Neural cell (in vitro differentiated cells): Measurements from ENCODE around the gene EN1. TPM values are rescaled to one million over a fixed set of nuclear protein-coding genes. Genes with fewer than 3 reads are reported as not detected.

Experiments
- H2AFZ ChIP-seq: fragments of 200-600, 300-800 bp; sonication (generic), shearing (Covaris generic); 2 replicates; pipeline ENCODE4 v1.6.0; 2014; ENCODE audit warnings: low read depth, mild to moderate bottlenecking, antibody characterized with exemption, low read length, moderate library complexity
- H3F3A ChIP-seq: fragments of 200-600 bp; shearing (Covaris generic); 2 replicates; pipeline ENCODE4 v1.6.1; 2016; ENCODE audit warnings: mild to moderate bottlenecking, moderate library complexity, mixed read lengths, antibody characterized with exemption, low read length; ENCODE audit not compliant: insufficient read depth, poor library complexity, severe bottlenecking
- H3K27ac ChIP-seq: fragments of 200-600, 300-800 bp; sonication (generic), shearing (Covaris generic); 2 replicates; pipeline ENCODE4 v1.5.1; 2014; ENCODE audit warnings: mild to moderate bottlenecking, low read length, moderate library complexity
- H3K27me3 ChIP-seq: fragments of 300-800, 200-600 bp; sonication (generic), shearing (Covaris generic); 2 replicates; pipeline ENCODE4 v1.6.0; 2014; ENCODE audit warnings: mild to moderate bottlenecking, low read depth, low read length, moderate library complexity; ENCODE audit not compliant: insufficient read depth
- H3K36me3 ChIP-seq: fragments of 300-800, 200-600 bp; sonication (generic), shearing (Covaris generic); 2 replicates; pipeline ENCODE4 v1.5.1; 2014; ENCODE audit warnings: mild to moderate bottlenecking, antibody characterized with exemption, low read length, moderate library complexity; ENCODE audit not compliant: insufficient read depth
- H3K4me2 ChIP-seq: fragments of 300-800, 200-600 bp; sonication (generic), shearing (Covaris generic); 2 replicates; pipeline ENCODE4 v1.6.0; 2014; ENCODE audit warnings: mild to moderate bottlenecking, low read length
- H3K4me3 ChIP-seq: fragments of 300-800, 200-600 bp; sonication (generic), shearing (Covaris generic); 2 replicates; pipeline ENCODE4 v1.5.1; 2014; ENCODE audit warnings: mild to moderate bottlenecking, low read length, moderate library complexity
- H3K79me2 ChIP-seq: fragments of 200-600 bp; shearing (Covaris generic); replicated peaks from 2 replicates; pipeline ENCODE4 v1.6.0; 2014; ENCODE audit warnings: mild to moderate bottlenecking, low read length, moderate library complexity; ENCODE audit not compliant: insufficient read depth
- H3K9ac ChIP-seq: fragments of 300-800, 200-600 bp; sonication (generic), shearing (Covaris generic); 2 replicates; pipeline ENCODE4 v1.6.1; 2016; ENCODE audit warnings: mild to moderate bottlenecking, low read length, mixed read lengths
- H3K9me2 ChIP-seq: fragments of 200-600 bp; shearing (Covaris generic); 2 replicates; pipeline ENCODE4 v1.6.1; 2016; ENCODE audit warnings: mild to moderate bottlenecking, low read length, mixed read lengths; ENCODE audit not compliant: insufficient read depth
- H3K9me3 ChIP-seq: fragments of 200-600, 300-800 bp; sonication (generic), shearing (Covaris generic); 2 replicates; pipeline ENCODE4 v1.6.1; 2016; ENCODE audit warnings: mild to moderate bottlenecking, mixed run types, low read length, moderate library complexity, mixed read lengths
- H4K20me1 ChIP-seq: fragments of 200-600 bp; shearing (Covaris generic); 2 replicates; pipeline ENCODE4 v1.6.1; 2016; ENCODE audit warnings: mild to moderate bottlenecking, mixed run types; ENCODE audit not compliant: insufficient read depth
- CTCF ChIP-seq: fragments of 450-650 bp; IDR thresholded peaks from 2 replicates; pipeline ENCODE4 v1.5.1; 2014; ENCODE audit warnings: antibody characterized with exemption, mild to moderate bottlenecking, moderate library complexity; ENCODE audit not compliant: poor library complexity, severe bottlenecking
- EP300 ChIP-seq: fragments of 450-650 bp; conservative IDR thresholded peaks from 2 replicates; pipeline ENCODE4 v1.6.1; 2014; ENCODE audit warnings: antibody characterized with exemption, mild to moderate bottlenecking, moderate library complexity; ENCODE audit not compliant: poor library complexity, severe bottlenecking
- EZH2 ChIP-seq: fragments of 200-600, 300-800 bp; shearing (Covaris generic), sonication (generic); IDR thresholded peaks from 2 replicates; pipeline ENCODE4 v1.6.1; 2014; ENCODE audit warnings: antibody characterized with exemption, low read length, borderline replicate concordance, mild to moderate bottlenecking; ENCODE audit not compliant: insufficient read depth, poor library complexity, severe bottlenecking
- MXI1 ChIP-seq: fragments of 450-650 bp; conservative IDR thresholded peaks from 2 replicates; pipeline ENCODE4 v1.6.1; 2014; ENCODE audit warnings: antibody characterized with exemption, mild to moderate bottlenecking; ENCODE audit not compliant: poor library complexity, severe bottlenecking
- POLR2AphosphoS5 ChIP-seq: IDR thresholded peaks from 2 replicates; pipeline ENCODE4 v1.6.1; 2012
- RAD21 ChIP-seq: fragments of 450-650 bp; conservative IDR thresholded peaks from 2 replicates; pipeline ENCODE4 v1.6.1; 2014; ENCODE audit warnings: antibody characterized with exemption, mild to moderate bottlenecking, moderate library complexity
- SMC3 ChIP-seq: fragments of 450-650 bp; conservative IDR thresholded peaks from 2 replicates; pipeline ENCODE4 v1.6.1; 2014; ENCODE audit warnings: antibody characterized with exemption, mild to moderate bottlenecking, moderate library complexity; ENCODE audit not compliant: poor library complexity
- TAF1 ChIP-seq: IDR thresholded peaks from 2 replicates; pipeline ENCODE4 v1.6.1; 2012; ENCODE audit warnings: low read depth
- polyA plus RNA-seq: library from polyadenylated mRNA; depleted of rRNA; stranded (reverse); fragments of >200 nt; gene quantifications from 2 replicates; pipeline ENCODE4 v1.2.3, GENCODE V29; 2014
- TF ChIP-seq, protein P1 (sequence below): IDR thresholded peaks from 2 replicates; pipeline ENCODE4 v1.6.1; 2012; ENCODE audit warnings: borderline replicate concordance

The EN1 gene
- polyA plus RNA-seq, 1 donor from 2014 or later: not detected

- H2AFZ ChIP-seq: no peak overlapping the region
- no peaks in the 10 kb centered on the region for H3K79me2 ChIP-seq
- no peaks in the 10 kb centered on the region for H3K36me3 ChIP-seq
- TF ChIP-seq CTCF (no peak), POLR2AphosphoS5 (no peak), EP300 (no peak), RAD21 (no peak), SMC3 (no peak), TAF1 (no peak), MXI1 (no peak), EZH2 (no peak)
- TF ChIP-seq, protein P1, sequence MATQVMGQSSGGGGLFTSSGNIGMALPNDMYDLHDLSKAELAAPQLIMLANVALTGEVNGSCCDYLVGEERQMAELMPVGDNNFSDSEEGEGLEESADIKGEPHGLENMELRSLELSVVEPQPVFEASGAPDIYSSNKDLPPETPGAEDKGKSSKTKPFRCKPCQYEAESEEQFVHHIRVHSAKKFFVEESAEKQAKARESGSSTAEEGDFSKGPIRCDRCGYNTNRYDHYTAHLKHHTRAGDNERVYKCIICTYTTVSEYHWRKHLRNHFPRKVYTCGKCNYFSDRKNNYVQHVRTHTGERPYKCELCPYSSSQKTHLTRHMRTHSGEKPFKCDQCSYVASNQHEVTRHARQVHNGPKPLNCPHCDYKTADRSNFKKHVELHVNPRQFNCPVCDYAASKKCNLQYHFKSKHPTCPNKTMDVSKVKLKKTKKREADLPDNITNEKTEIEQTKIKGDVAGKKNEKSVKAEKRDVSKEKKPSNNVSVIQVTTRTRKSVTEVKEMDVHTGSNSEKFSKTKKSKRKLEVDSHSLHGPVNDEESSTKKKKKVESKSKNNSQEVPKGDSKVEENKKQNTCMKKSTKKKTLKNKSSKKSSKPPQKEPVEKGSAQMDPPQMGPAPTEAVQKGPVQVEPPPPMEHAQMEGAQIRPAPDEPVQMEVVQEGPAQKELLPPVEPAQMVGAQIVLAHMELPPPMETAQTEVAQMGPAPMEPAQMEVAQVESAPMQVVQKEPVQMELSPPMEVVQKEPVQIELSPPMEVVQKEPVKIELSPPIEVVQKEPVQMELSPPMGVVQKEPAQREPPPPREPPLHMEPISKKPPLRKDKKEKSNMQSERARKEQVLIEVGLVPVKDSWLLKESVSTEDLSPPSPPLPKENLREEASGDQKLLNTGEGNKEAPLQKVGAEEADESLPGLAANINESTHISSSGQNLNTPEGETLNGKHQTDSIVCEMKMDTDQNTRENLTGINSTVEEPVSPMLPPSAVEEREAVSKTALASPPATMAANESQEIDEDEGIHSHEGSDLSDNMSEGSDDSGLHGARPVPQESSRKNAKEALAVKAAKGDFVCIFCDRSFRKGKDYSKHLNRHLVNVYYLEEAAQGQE: no peak
- no peak overlapping the region for H3K9ac ChIP-seq
- no peak overlapping the region for H3K27ac ChIP-seq
- no peaks in the 10 kb centered on the region for H3F3A ChIP-seq
- H3K4me3 ChIP-seq: no peak overlapping the region
- H3K4me2 ChIP-seq: no peak overlapping the region
- H3K9me3 ChIP-seq: no peaks in the 10 kb centered on the region
- peaks cover 99% of the 10 kb centered on the region for H3K27me3 ChIP-seq
- no peaks in the 10 kb centered on the region for H4K20me1 ChIP-seq
- H3K9me2 ChIP-seq: no peaks in the 10 kb centered on the region
These were observed 15.2 kb downstream of the EN1 start for GRCh38 chr2:118832071-118832790.

- Histone ChIP-seq H3K27me3 (peaks cover 99% of the 10 kb centered on the region), H4K20me1 (no peaks in the 10 kb centered on the region), H3F3A (no peaks in the 10 kb centered on the region), H3K9me2 (no peaks in the 10 kb centered on the region), H3K79me2 (no peaks in the 10 kb centered on the region), H3K36me3 (no peaks in the 10 kb centered on the region), H3K9me3 (no peaks in the 10 kb centered on the region), H3K4me3 (no peak overlapping the region), H3K9ac (no peak overlapping the region), H3K4me2 (no peak overlapping the region), H3K27ac (no peak overlapping the region), H2AFZ (no peak overlapping the region)
- TF ChIP-seq, protein P1: no peak
- no peak for TF ChIP-seq TAF1
- no peak for TF ChIP-seq EZH2
- no peak for TF ChIP-seq SMC3
These were observed 16.6 kb downstream of the EN1 start for GRCh38 chr2:118830881-118831280.
